GM12801 (cell line): ENCODE results near the gene TMEM8B.
A peak's percentile ranks its signal among the peaks of the same experiment; 100 is the strongest.

Experiments used
- CTCF ChIP-seq: IDR thresholded peaks from one replicate; pipeline ENCODE4 v1.5.1; 2011; ENCODE audit warnings: control low read depth; ENCODE audit not compliant: insufficient read length; ENCODE audit errors: extremely low read depth

Gene TMEM8B

GRCh38 chr9:35829084-35829763, at the start of gene TMEM8B:
TSS of gene TMEM8B (plus strand) at chr9:35829228. CDS start at chr9:35829448, 220 bp downstream.
- TF ChIP-seq CTCF = no peak

- TF ChIP-seq CTCF = no peak
Measured at GRCh38 chr9:35781066-35781465, 48.0 kb upstream of the TMEM8B start.

GRCh38 chr9:35783418-35783817, 45.6 kb upstream of the TMEM8B start:
- TF ChIP-seq CTCF = no peak

- TF ChIP-seq CTCF = no peak
Measured at GRCh38 chr9:35789541-35789940, 39.5 kb upstream of the TMEM8B start.

- no peak for TF ChIP-seq CTCF
Measured at GRCh38 chr9:35790025-35790384, 39.0 kb upstream of the TMEM8B start.

- TF ChIP-seq CTCF = peak; percentile 82
Measured at GRCh38 chr9:35790385-35791296, 38.4 kb upstream of the TMEM8B start.

- no peak for TF ChIP-seq CTCF
Measured at GRCh38 chr9:35791297-35791921, 37.6 kb upstream of the TMEM8B start, which contains the start of gene NPR2. TSS of gene NPR2 (plus strand) at chr9:35791591. CDS start at chr9:35792409, 818 bp downstream.
